DMS79 treated with DMSO at 0.1 percent for 48 hours (cell line): ENCODE results near the gene LMBRD2.
"Not testable (repeated sequence)": the region's sequence is repeated elsewhere in the genome, so short reads cannot be mapped to it uniquely, and the experiment has no call there.

Source experiments
- DNase-seq: peaks from one replicate; lab custom pipeline; 2025; lab: John Stamatoyannopoulos, UW

LMBRD2 gene

DNA sequence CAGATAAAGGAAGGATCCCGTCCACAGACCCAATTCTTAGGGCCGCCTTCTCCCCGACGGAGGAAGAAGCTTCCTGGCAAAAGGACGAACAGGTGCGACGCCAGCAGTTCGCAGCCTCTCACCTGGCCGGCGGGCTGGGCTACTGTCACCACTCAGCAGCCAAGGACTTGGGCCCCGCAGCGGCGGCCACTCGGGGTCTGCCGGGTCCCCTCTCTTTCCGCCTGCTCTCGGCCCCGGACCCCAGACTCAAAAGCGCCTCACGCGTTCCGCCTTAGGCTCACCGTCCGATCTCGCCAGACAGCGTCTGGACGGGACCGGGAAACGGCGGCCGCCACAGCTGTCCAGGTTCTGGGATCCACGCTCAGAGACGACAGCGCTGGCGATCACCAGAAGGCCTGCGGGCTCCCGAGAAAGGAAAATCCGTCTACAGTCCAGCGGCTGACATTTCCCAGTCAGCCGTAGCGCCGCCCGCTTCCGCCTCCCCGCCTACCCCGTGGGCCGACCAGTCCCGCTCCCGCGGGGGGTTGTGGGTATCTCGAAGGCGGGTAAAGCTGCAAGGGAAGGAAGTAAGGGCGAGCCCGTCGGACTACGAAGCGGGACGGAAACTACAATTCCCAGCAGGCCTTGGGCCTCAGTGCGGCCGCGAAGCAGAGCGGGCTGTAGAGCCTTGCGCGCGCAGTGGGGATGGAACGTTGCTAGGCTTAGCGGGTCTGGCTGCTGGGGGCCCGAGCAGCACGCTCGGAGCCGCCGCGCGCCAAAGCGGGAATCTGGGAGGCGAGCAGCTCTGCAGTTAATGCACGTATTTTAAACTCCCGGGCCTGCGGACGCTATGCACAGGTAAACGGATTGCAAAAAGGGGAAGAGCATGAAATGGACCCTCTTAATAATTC is at the start of gene LMBRD2, which contains the start of gene SKP2:
Gene LMBRD2, minus strand, starts transcription at position 454 of the 890 bp plus-strand sequence. CDS start 8,538 bp downstream, outside the sequence.
Gene SKP2, plus strand, starts transcription at position 678 of the 890 bp plus-strand sequence. Its CDS starts 152 bp downstream, at position 830.
- peak; percentile 94 for DNase-seq

DNA sequence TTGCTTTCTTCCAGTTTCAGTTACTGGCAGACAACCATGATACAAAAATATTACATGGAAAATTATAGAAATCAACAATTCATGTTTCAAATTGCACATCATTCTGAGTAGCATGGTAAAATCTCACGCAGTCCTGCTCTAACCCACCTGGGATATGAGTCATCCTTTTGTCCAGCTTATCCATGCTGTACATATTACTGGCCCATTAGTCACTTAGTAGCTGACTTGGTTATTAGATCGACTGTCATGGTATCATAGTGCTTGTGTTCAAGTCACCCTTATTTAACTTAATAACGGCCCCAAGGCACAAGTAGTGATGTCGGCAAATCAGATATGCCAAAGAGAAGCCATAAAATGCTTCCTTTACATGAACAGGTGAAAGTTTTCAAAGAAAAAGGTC is 48.8 kb upstream of the LMBRD2 start:
- DNase-seq = no peak

DNA sequence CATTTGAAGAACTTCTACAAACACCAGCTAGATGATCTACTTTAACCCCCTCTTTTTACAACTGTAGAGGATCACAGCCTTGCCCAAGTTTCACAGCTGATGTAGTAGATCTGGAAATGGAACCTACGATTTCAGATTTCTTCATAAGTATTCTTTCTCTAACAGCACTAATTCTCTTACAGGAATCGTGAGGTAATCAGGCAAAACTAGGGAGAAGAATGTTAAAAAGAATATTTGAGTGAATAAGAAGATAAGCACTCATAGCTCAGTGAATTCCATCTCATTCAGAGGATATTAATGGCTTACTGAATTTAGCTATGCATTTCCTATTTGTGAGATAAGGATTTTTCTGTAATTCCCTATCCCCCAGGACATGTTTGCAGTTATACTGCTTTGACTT is 47.9 kb upstream of the LMBRD2 start:
- DNase-seq = no peak

DNA sequence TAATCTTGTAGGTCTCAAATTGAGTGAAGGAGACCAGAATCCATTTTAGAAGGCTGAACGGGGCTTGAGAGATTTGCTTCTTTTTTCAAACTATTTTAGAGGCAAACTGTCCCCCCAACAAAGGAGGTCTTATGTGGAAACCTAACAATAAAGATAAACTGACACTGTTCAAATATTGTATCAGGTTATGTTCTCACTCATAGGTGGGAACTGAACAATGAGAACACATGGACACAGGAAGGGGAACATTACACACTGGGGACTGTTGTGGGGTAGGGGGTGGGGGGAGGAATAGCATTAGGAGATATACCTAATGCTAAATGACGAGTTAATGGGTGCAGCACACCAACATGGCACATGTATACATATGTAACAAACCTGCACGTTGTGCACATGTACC is 47.1 kb upstream of the LMBRD2 start:
- DNase-seq = not testable (repeated sequence)

DNA sequence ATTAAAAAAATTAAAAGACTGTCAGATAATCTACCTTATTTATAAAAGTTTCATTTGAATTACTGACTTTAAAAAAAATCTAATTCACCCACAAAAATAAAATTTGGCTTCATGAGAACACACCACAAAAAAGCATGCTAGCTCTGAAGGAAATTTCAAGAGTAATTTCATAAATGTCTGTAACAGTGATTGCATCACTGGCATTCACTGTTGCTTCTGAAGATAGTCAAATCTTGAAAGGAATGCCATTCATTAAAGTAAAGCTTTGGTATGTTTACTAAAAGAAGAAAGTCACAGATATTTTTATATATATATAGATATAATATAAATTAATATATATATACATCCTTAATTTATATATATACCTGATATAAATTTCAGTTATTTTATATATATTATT is 46.6 kb upstream of the LMBRD2 start:
- no peak for DNase-seq

DNA sequence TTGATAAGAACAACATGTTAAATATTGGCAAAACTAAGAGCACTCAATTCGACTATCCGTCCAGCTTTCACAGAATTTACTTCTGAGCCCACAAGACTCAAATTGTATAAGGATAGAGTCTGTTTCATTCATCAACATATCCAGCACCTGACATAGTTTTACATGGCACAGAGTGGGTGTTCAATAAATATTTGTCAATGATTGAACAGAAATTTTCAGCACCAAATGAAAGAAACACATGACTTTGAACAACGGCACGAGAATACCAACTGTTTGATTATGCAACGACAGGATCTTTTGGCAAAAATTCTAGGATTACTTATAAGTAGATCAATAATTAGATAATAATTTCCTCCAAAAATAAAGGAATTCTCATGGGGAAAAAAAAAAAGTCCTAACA is 42.1 kb upstream of the LMBRD2 start:
- DNase-seq = no peak

DNA sequence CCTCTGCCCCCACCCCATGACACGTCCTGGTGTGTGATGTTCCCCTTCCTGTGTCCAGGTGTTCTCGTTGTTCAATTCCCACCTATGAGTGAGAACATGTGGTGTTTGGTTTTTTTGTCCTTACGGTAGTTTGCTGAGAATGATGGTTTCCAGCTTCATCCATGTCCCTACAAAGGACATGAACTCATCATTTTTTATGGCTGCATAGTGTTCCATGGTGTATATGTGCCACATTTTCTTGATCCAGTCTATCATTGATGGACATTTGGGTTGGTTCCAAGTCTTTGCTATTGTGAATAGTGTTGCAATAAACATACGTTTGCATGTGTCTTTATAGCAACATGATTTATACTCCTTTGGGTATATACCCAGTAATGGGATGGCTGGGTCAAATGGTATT is 32.7 kb upstream of the LMBRD2 start:
- DNase-seq = not testable (repeated sequence)

DNA sequence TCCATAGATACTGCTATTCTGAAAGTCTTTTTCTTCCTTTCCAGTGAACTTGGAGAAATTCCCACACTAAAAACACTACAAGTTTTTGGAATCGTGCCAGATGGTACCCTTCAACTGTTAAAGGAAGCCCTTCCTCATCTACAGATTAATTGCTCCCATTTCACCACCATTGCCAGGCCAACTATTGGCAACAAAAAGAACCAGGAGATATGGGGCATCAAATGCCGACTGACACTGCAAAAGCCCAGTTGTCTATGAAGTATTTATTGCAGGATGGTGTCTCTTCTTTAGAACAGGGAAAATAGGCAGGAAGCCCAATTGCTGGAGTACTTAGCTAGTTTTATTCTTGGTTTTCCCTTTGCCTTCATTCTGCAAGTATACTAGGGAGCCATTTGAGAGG is 30.1 kb upstream of the LMBRD2 start:
- DNase-seq = no peak

DNA sequence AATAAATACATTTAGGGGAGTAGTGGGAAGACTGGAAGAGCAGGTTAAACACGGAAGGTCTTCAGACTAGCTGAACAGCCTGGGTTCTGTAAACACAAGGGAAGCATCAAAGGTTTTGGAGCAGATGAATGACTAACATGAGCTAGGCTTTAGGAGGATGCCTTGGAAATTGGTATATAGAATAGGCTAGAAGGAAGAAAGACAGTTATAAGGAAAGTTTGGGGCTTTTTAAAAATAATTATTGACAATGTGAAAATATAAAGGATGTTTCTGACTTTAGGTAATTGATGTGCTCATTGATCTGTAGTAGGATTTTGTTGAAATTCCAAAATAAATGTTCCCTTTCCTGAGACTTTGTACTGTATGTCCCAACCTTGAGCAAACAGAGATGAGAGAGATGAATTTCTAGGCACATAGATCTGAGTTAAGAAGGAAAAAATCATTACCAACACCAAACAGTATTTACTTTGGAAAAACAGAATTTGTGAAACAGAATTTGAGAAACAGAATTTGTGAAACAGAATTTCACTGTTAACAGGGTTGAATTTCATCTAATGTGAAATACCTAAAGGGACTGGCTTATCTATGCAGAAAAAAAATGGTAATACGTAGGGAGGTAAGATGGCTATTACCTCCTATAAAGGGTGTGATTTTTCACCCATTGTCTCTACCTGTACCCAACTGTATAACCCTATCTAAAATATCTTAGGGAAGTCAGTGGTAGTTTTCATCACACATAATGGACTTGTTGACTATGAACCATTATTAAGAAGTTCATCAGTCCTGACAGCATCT is 29.1 kb upstream of the LMBRD2 start:
- no peak for DNase-seq

DNA sequence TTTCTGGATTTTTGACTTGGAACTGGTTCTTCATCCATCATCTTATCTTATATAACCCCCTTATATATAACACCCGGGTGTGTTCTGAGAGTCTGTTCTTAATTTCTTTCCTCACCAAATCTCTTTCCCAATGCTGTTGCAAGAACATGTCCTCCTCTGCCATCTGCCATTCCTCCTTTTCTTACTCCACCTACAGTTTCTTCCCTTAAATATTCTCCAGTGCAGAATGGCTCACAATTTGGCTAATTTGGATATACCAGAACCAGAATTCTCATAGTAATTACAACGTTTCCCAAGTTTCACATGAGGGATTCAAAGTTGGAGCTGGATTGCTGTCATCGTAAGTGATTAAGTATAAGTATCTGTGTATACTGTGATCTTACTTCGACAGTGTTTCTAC is 28.3 kb upstream of the LMBRD2 start:
- no peak for DNase-seq

DNA sequence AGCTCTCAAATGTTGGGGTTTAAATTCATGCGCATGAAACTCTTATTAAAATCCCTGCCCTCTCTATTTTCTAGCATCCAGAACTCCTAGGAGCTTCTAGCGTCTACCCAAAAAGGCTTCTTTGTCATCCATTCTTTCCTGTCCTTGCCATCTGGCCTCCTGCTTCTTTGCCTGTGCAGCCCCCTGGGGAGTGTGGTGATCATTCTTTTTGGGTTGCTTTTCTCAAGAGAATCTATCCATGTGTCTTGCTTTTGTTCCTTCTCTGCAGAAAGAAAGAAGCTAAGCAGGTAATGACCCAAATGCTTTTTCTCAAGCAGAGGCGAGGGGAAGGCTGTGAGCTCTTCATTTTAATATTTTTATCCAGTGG is 26.8 kb upstream of the LMBRD2 start:
- no peak for DNase-seq

DNA sequence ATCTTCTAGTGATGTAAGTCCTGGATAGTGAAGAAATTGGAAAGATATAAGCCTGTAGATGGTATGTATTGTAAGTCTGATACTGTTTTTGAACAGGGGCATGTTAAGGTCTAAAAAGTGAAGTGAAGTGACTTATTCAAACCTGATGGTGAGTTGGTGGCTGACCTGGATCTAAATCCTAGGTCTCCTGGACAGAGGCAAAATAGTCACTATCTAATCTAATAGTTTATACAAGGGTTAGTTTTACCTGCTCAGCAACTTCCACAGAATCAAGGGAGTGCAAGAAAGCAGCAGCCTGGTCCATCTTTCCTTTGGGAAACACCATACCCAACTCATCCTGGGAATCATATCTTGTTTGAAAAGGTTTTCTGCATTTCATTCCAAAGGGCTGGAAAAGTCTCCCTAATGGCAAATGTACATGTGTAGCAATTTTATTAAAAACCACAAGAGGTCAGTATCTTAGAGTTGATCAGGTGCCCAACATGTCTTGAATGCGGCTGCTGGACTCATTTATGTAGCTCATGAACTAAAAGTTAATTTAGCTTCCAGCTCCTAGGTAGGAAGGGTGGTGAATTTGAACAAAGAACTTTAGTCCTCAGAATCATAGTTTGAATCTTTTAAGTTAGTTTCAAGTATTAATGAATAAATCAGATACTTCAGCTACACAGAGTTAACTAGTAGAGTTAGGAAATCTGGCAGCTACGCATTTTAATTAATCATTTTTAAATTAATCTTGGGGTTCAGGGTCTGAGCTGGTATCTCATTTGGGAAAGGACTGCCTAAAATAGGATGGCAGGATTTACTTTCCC is 26.2 kb upstream of the LMBRD2 start:
- peak; percentile 29 for DNase-seq

DNA sequence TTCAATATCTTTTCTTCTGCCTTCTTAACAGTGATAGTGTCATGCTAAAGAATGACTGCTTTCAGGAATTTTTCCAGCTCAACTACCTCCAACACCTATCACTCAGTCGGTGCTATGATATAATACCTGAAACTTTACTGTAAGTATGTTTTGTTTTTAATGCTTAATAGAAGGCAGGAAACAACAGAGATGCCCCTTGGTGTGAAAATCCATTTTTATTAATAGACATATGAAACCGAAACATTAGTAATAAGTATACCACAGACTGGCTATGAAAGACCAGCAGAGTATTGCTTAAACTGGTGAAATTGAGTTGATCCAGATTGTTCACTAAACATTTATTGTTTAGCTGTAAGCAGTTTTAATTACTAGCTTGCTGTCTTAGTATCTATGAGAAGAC is 25.5 kb upstream of the LMBRD2 start:
- DNase-seq = no peak

DNA sequence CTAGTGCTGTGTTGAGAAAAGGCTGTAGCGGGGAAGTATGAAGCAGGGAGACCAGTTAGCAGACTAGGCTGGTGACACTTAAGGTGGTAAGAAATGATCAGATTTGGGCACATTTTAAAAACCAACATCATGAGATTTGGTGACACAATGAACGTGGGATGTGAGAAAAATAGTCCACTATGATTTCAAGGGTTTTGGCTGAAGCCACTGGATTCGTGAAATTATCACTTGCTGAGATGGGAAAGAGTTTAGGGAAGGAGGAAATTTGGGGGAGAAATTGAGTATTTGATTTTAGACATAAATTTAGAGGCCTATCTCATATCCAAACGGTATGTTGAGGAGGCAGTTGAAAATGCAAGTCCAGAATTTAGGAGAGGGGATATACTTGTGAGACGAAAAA is 23.4 kb upstream of the LMBRD2 start:
- no peak for DNase-seq

DNA sequence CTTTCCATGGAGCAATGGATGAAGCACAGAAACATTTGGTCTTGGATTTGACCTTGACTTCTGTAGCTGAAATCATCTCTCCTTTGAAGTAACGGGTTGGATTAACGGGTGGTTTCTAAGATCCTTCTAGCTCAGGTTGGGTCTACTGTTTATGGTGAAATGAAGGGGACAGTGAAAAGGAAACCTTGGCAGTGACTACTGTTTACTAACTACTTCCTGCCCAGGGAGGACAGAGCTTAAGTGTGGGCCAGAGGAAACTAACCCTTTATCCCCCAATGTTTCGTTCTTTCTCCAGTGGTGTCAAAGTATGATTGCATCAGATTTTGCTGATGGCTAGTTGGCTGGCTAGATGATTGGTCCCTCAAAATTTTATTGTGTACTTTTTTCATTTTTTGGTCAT is 22.4 kb upstream of the LMBRD2 start:
- no peak for DNase-seq

DNA sequence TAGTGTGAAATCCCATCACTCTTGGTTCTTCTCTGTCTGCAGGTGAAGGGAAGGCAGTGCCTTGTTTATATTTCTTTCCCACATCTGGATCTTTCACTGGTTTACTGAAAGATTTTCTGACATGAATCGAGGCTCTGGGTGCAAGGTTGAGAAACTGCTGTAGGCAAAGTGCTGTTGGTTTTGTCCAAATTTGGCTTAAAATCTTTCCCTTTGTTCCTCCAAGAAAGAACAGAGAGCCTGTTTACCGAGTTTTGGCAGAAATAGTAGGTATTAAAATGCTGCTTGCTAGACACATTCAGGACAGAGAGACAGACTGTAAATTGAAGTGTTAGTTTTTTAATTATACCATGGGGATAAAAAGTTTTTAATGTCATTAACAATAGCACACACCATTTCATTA is 21.7 kb upstream of the LMBRD2 start:
- no peak for DNase-seq

DNA sequence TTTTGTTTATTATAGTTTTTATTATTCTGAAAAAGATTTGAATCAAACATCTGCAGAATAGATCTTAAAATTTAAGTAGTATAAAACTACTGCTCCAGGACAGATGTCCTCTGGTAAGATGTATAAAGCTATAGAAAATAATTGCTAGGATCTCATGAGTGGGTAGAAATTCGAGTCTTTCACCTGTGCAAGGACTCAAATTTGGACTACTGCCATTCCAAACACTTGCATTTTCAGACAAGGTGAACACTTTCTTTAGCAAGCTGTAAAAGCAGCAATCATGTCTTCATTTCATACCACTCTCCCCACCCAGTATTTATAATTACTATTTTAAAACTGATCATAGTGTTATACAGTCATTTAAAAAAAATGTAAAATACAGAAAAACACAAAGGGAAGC is 20.9 kb upstream of the LMBRD2 start:
- peak; percentile 83 for DNase-seq

DNA sequence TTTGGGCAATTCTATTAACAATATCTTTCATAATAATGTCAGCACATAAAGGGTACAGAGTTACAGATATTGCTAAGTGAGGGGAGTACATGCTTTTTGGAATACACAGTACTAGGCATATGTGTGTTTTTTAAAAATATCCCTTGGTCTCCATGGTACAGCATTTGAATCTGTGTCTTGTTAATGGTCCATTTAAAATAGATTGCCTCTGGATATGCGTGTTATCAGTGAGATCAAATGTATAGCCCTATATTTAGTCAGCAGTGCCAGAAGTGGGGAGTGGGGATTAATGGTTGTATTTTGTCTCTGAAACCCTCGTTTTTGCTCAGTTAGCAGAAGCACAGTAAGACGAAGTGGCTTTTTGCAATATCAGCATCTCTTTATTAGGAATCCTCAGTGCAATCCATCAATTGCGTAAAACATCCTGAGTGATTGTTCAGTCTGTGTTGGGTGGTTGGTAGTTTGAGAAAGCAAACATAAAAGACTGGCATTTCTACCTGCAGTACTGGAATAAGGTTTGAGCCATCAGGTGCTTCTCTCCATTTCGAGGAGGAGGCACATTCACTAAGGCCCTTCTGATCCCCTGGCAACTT is 19.2 kb upstream of the LMBRD2 start:
- no peak for DNase-seq

DNA sequence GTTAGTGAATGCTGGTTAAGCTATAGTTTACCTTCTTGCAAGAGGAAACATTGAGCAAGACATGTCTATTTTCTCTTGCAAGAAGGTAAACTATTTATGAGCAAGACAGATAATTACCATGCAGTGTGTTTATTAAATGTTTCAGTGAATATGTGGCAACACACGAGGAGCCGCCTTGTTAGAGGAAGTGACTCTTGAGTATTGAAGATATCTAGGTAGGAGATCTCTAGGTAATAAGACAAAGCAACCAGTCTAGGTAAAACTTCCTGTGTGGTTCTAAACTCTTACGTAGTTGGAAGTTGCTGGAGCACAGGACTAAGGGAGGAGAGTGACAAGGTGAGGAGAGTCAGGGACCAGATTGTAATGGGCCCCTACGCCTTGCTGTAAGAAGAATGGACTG is 17.1 kb upstream of the LMBRD2 start:
- DNase-seq = no peak

DNA sequence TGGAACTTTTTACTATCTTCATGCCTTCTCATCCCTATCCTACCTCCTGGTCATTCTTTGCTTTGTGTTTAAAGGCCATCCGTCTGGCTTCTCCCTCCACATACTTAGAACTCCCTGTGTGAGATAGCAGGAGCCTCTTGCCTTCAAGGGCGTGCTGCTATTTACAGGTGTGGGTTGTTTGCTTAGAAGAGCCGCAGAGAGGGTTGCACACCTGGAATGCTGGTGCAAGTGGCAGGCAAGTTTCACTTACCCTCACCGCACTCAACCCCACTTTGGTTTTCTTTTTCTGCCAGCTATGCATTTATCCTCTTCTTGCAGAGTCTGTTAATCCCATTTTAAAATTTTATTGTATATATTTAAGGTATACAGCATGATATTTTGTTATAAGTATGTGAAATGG is 12.8 kb upstream of the LMBRD2 start:
- no peak for DNase-seq

DNA sequence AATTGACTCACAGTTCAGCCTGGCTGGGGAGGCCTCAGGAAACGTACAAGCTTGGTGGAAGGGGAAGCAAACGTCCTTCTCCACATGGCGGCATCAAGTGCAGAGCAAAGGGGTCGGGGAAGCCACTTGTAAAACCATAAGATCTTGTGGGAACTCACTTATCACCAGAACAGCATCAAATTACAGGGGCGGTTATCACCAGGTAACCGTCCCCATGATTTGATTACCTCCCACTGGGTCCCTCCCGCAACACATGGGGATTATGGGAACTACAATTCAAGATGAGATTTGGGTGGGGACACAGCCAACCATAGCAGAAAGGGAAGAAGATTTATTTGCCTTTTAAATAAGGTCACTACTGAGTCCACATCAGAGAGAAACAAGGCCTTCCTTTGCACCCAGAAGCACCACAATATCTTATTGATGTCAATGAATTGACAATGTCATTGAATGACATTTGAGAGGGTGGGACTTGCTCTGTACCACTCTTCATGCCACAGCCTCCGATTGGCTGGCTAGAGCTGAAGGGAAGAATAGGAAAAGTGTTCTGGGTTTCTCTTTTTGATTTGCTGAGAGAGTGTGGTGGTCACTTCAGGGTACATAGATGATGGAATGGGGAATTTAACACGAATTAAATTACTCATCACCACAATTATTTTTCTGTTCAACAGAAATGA is 11.3 kb upstream of the LMBRD2 start:
- DNase-seq = no peak
